Measurements from ENCODE around the gene VEPH1. TPM values are rescaled to one million over a fixed set of nuclear protein-coding genes. Genes with fewer than 3 reads are reported as not detected.

The VEPH1 gene
- total RNA-seq, 2 donors from 2014 or later, result 11.8 to 17.1 TPM

- WGBS, 2 experiments (ENCODE audit: insufficient coverage in 1 of 2, insufficient read length in 1 of 2), result no CpG with 5 or more reads among the region's 1 CpG
- Histone ChIP-seq H3K4me1 (ENCODE audit: control insufficient read depth, insufficient read depth, low read length) (no peaks in the 10 kb centered on the region), H3K36me3 (ENCODE audit: control insufficient read depth, insufficient read depth, low read length) (no peaks in the 10 kb centered on the region), H3K27me3 (ENCODE audit: control insufficient read depth, insufficient read depth, low read length, poor library complexity, severe bottlenecking) (no peaks in the 10 kb centered on the region), H3K9ac (ENCODE audit: extremely low read depth, low read length, poor library complexity, severe bottlenecking) (no peak overlapping the region), H3K9me3 (ENCODE audit: control insufficient read depth, low read length) (no peaks in the 10 kb centered on the region), H3K27ac (ENCODE audit: low read depth, low read length) (no peak overlapping the region), H3K4me3 (ENCODE audit: low read length) (no peak overlapping the region)
- no peak overlapping the region for H3K4me3 Mint-ChIP-seq
- DNase-seq, result no peak
- no peak overlapping the region for H3K27ac Mint-ChIP-seq
- H3K36me3 Mint-ChIP-seq (ENCODE audit: low read depth), result no peaks in the 10 kb centered on the region
- no peaks in the 10 kb centered on the region for H3K27me3 Mint-ChIP-seq (ENCODE audit: insufficient read depth)
- H3K4me1 Mint-ChIP-seq, result no peaks in the 10 kb centered on the region
- no peak for TF ChIP-seq CTCF (conservative IDR thresholded peaks at IDR 0.05)
- H3K9me3 Mint-ChIP-seq, result peaks cover 4% of the 10 kb centered on the region
These were observed 57.4 kb downstream of the VEPH1 start for GRCh38 chr3:157445857-157446256.

GRCh38 chr3:157444797-157445184 lies 58.4 kb downstream of the VEPH1 start:
- Histone ChIP-seq H3K4me3 (ENCODE audit: low read length) (no peak overlapping the region), H3K9me3 (ENCODE audit: control insufficient read depth, low read length) (no peaks in the 10 kb centered on the region), H3K27ac (ENCODE audit: low read depth, low read length) (no peak overlapping the region), H3K9ac (ENCODE audit: extremely low read depth, low read length, poor library complexity, severe bottlenecking) (no peak overlapping the region), H3K27me3 (ENCODE audit: control insufficient read depth, insufficient read depth, low read length, poor library complexity, severe bottlenecking) (no peaks in the 10 kb centered on the region), H3K36me3 (ENCODE audit: control insufficient read depth, insufficient read depth, low read length) (no peaks in the 10 kb centered on the region), H3K4me1 (ENCODE audit: control insufficient read depth, insufficient read depth, low read length) (no peaks in the 10 kb centered on the region)
- H3K36me3 Mint-ChIP-seq (ENCODE audit: low read depth), result no peaks in the 10 kb centered on the region
- H3K27ac Mint-ChIP-seq, result no peak overlapping the region
- no peak overlapping the region for H3K4me3 Mint-ChIP-seq
- WGBS, 2 experiments (ENCODE audit: insufficient coverage in 1 of 2, insufficient read length in 1 of 2), result 86% methylated on average over 1 of the region's 1 CpG; no CpG with 5 or more reads in 1 of the 2 experiments
- no peaks in the 10 kb centered on the region for H3K4me1 Mint-ChIP-seq
- no peak for TF ChIP-seq CTCF (conservative IDR thresholded peaks at IDR 0.05)
- peaks cover 4% of the 10 kb centered on the region for H3K9me3 Mint-ChIP-seq
- peaks cover under 1% of the 10 kb centered on the region for H3K27me3 Mint-ChIP-seq (ENCODE audit: insufficient read depth)
- no peak for DNase-seq

GRCh38 chr3:157443905-157444796 lies 59.1 kb downstream of the VEPH1 start:
- no peaks in the 10 kb centered on the region for H3K36me3 ChIP-seq (ENCODE audit: control insufficient read depth, insufficient read depth, low read length)
- DNase-seq, result no peak
- H3K4me3 ChIP-seq (ENCODE audit: low read length), result no peak overlapping the region
- TF ChIP-seq CTCF (conservative IDR thresholded peaks at IDR 0.05), result no peak
- Mint-ChIP-seq H3K9me3 (peaks cover 3% of the 10 kb centered on the region), H3K27ac (no peak overlapping the region), H3K27me3 (ENCODE audit: insufficient read depth) (peaks cover 6% of the 10 kb centered on the region), H3K4me3 (no peak overlapping the region), H3K4me1 (no peaks in the 10 kb centered on the region), H3K36me3 (ENCODE audit: low read depth) (no peaks in the 10 kb centered on the region)
- WGBS, 2 experiments (ENCODE audit: insufficient coverage in 1 of 2, insufficient read length in 1 of 2), result 89 to 100% methylated on average over 3 of the region's 3 CpGs
- no peaks in the 10 kb centered on the region for H3K4me1 ChIP-seq (ENCODE audit: control insufficient read depth, insufficient read depth, low read length)
- H3K9me3 ChIP-seq (ENCODE audit: control insufficient read depth, low read length), result no peaks in the 10 kb centered on the region
- no peak overlapping the region for H3K9ac ChIP-seq (ENCODE audit: extremely low read depth, low read length, poor library complexity, severe bottlenecking)
- no peak overlapping the region for H3K27ac ChIP-seq (ENCODE audit: low read depth, low read length)
- peaks cover under 1% of the 10 kb centered on the region for H3K27me3 ChIP-seq (ENCODE audit: control insufficient read depth, insufficient read depth, low read length, poor library complexity, severe bottlenecking)
